ENCODE results near the gene OOSP3.

DNA sequence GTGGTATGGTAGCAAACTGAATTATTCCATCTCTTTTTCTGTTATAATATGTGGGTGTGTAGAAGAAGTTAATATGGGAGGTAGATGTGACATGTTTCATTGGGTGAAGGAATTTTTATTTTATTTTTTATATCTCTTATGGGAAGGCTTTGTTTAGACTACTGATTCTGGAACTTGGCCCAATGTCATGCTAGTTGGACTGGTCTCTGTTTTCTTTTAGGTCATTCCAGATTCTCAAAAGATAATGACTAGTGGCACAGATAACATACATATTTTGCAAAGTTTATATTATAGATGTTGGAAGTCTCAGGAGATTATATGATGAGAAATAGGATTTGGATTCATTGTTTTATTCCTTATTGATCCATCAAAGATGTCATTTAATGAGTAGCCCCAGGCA lies 1.3 kb upstream of the OOSP3 start:
- TF ChIP-seq CTCF (conservative IDR thresholded peaks at IDR 0.05) (no peak), EZH2 (IDR thresholded peaks at IDR 0.05; ENCODE audit: low read depth) (no peak)

All from PC-9 (cell line).